PC-9 (cell line): ENCODE results near the gene ATRNL1. TPM values are rescaled to one million over a fixed set of nuclear protein-coding genes. Genes with fewer than 3 reads are reported as not detected.

Experiments
- BruUV-seq: library from RNA; stranded (reverse); fragments of 400-500 nt; replicated peaks from 2 replicates; lab custom pipeline; 2021; lab: Mats Ljungman, UMichigan
- CTCF ChIA-PET: fragments of 300-600 bp; sonication (Branson Sonifier 250); formaldehyde crosslinking; loops from one replicate; lab custom pipeline; 2022; ENCODE audit warnings: antibody characterized with exemption; lab: Charles Lee
- POLR2A ChIA-PET: fragments of 300-600 bp; sonication (Branson Sonifier 250); formaldehyde crosslinking; loops from one replicate; lab custom pipeline; 2022; ENCODE audit warnings: antibody characterized with exemption; ENCODE audit not compliant: unreplicated experiment; lab: Charles Lee
- DNase-seq, 2 experiments: peaks; one replicate each; pipeline versions ENCODE4 v3.0.0 to v3.0.0-alpha.2; 2015 to 2022; ENCODE audit warnings: mixed read lengths in 1 of 2
- H2AFZ ChIP-seq: fragments of 200-600 bp; sonication (generic); 2 replicates; pipeline ENCODE4 v1.8.1; 2017; ENCODE audit warnings: antibody characterized with exemption
- H3F3A ChIP-seq: fragments of 200-600 bp; sonication (generic); 2 replicates; pipeline ENCODE4 v1.8.1; 2017; ENCODE audit warnings: antibody characterized with exemption, mild to moderate bottlenecking, low read depth; ENCODE audit not compliant: insufficient read depth
- H3K27ac ChIP-seq: fragments of 200-600 bp; sonication (generic); 2 replicates; pipeline ENCODE4 v1.6.1; 2016; ENCODE audit warnings: mixed run types
- H3K27me3 ChIP-seq: fragments of 200-600 bp; sonication (generic); 2 replicates; pipeline ENCODE4 v1.6.1; 2016; ENCODE audit warnings: low read depth, mixed run types; ENCODE audit not compliant: insufficient read depth
- H3K36me3 ChIP-seq: fragments of 200-600 bp; sonication (generic); 2 replicates; pipeline ENCODE4 v1.6.1; 2016; ENCODE audit warnings: low read depth, mixed run types
- H3K4me1 ChIP-seq: fragments of 200-600 bp; sonication (generic); replicated peaks from 2 replicates; pipeline ENCODE4 v1.6.1; 2016; ENCODE audit warnings: mixed run types; ENCODE audit not compliant: insufficient read depth
- H3K4me2 ChIP-seq: fragments of 200-600 bp; sonication (generic); 2 replicates; pipeline ENCODE4 v1.6.1; 2017; ENCODE audit warnings: mixed run types
- H3K4me3 ChIP-seq: fragments of 200-600 bp; sonication (generic); 2 replicates; pipeline ENCODE4 v1.6.1; 2016; ENCODE audit warnings: mixed run types
- H3K79me2 ChIP-seq: fragments of 200-600 bp; sonication (generic); 2 replicates; pipeline ENCODE4 v1.6.1; 2017; ENCODE audit warnings: low read depth, mixed run types
- H3K9me2 ChIP-seq: fragments of 200-600 bp; sonication (generic); 2 replicates; pipeline ENCODE4 v1.8.1; 2017; ENCODE audit warnings: mild to moderate bottlenecking; ENCODE audit not compliant: insufficient read depth
- H3K9me3 ChIP-seq: fragments of 200-600 bp; sonication (generic); 2 replicates; pipeline ENCODE4 v1.8.1; 2016; ENCODE audit warnings: low read depth; ENCODE audit not compliant: insufficient read depth
- H4K20me1 ChIP-seq: fragments of 200-600 bp; sonication (generic); 2 replicates; pipeline ENCODE4 v1.8.1; 2017; ENCODE audit not compliant: insufficient read depth
- EZH2 ChIP-seq: fragments of 200-600 bp; sonication (generic); IDR thresholded peaks from 2 replicates; pipeline ENCODE4 v1.8.0; 2017; ENCODE audit warnings: antibody characterized with exemption, low read depth
- intact Hi-C: fragments of 100-400 bp; cut with micrococcal nuclease; formaldehyde crosslinking; loops from one replicate; pipeline ENCODE4 v1.10.0; 2022; ENCODE audit not compliant: unreplicated experiment
- total RNA-seq: library from RNA; stranded (reverse); gene quantifications from 2 replicates; pipeline ENCODE4 v1.2.3, GENCODE V29; 2021
- TF ChIP-seq, protein P1 (sequence below): fragments of 200-600 bp; sonication (generic); conservative IDR thresholded peaks from 2 replicates; pipeline ENCODE4 v1.6.1; 2017; ENCODE audit warnings: mixed run types, antibody characterized with exemption, mild to moderate bottlenecking, moderate library complexity

Gene ATRNL1
- total RNA-seq, 1 experiment from 2014 or later: not detected

DNA sequence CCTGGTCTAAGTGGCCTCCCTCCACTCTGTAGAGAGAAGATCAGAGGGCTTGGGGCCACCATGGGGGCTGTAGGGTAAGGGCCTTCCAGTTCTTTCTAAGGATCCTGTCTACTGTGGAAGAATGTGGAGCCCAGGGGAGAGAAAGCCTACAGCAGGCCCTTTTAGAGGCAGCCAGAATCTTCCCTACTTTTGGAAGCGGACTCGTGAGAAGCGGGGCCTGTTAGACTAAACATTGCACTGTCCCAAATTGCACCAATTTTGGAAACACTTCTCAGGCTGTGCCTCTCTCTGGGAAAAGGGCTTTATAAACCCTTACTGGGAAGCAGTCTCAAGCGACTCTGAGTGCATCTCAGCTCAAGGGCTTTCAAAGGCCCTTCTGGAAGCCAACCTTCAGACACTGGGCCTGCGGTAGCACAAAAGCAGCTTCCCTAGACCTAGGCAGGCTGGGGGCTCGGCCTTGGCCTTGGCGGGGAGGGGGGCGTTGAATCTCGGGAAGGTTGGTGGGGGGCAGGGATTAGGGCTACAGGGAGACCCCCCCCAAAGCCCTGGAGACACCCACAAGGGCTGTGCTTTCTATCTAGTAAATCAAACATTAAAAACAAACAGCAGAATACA, 881.8 kb downstream of the ATRNL1 start:
- BruUV-seq: no TSS peak
- CTCF ChIA-PET: no interaction called here

DNA sequence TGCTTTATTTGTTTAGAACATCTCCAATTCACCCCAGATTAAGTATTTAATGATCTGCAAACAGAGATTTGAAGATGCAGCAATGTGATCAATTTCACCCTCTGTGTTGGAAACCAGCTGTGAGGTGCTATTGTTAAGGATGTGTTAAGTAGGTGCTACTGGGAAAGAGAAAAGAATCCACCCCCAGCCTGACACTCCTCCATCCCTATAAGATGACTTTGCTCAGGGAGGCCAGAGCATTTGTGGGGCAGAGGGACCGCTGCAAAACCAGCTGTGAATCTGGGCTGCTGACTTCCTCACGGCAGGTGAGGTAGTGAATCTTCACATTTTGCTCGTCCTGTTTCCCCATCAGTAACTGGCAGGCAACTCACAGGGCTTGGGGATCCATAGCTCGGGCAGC, 882.3 kb downstream of the ATRNL1 start:
- H3F3A ChIP-seq: no peaks in the 10 kb centered on the region
- H2AFZ ChIP-seq: no peak overlapping the region
- H3K27ac ChIP-seq: no peak overlapping the region
- CTCF ChIA-PET: no interaction called here
- H3K4me2 ChIP-seq: no peak overlapping the region
- no peak overlapping the region for H3K4me3 ChIP-seq
- TF ChIP-seq, protein P1, sequence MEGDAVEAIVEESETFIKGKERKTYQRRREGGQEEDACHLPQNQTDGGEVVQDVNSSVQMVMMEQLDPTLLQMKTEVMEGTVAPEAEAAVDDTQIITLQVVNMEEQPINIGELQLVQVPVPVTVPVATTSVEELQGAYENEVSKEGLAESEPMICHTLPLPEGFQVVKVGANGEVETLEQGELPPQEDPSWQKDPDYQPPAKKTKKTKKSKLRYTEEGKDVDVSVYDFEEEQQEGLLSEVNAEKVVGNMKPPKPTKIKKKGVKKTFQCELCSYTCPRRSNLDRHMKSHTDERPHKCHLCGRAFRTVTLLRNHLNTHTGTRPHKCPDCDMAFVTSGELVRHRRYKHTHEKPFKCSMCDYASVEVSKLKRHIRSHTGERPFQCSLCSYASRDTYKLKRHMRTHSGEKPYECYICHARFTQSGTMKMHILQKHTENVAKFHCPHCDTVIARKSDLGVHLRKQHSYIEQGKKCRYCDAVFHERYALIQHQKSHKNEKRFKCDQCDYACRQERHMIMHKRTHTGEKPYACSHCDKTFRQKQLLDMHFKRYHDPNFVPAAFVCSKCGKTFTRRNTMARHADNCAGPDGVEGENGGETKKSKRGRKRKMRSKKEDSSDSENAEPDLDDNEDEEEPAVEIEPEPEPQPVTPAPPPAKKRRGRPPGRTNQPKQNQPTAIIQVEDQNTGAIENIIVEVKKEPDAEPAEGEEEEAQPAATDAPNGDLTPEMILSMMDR: no peak
- no peak for TF ChIP-seq EZH2
- intact Hi-C loops: no loop called here
- H3K79me2 ChIP-seq: no peaks in the 10 kb centered on the region
- no peak for DNase-seq
- no peaks in the 10 kb centered on the region for H4K20me1 ChIP-seq
- H3K36me3 ChIP-seq: no peaks in the 10 kb centered on the region
- POLR2A ChIA-PET: no interaction called here
- H3K27me3 ChIP-seq: peaks cover 13% of the 10 kb centered on the region; the same call in 1 of the 2 replicates
- no peaks in the 10 kb centered on the region for H3K9me3 ChIP-seq
- no peaks in the 10 kb centered on the region for H3K9me2 ChIP-seq
- no peaks in the 10 kb centered on the region for H3K4me1 ChIP-seq
- BruUV-seq: no TSS peak

More for the DNA sequence above, 881.8 kb downstream of the ATRNL1 start:
- Histone ChIP-seq H3K27ac (no peak overlapping the region), H3F3A (no peaks in the 10 kb centered on the region), H3K27me3 (peaks cover 15% of the 10 kb centered on the region; the same call in 1 of the 2 replicates), H3K4me3 (no peak overlapping the region), H2AFZ (no peak overlapping the region), H3K9me3 (no peaks in the 10 kb centered on the region), H4K20me1 (no peaks in the 10 kb centered on the region), H3K79me2 (no peaks in the 10 kb centered on the region), H3K36me3 (no peaks in the 10 kb centered on the region), H3K4me2 (no peak overlapping the region), H3K9me2 (no peaks in the 10 kb centered on the region), H3K4me1 (no peaks in the 10 kb centered on the region)
- DNase-seq: no peak
- POLR2A ChIA-PET: no interaction called here
- TF ChIP-seq EZH2: no peak
- TF ChIP-seq, protein P1: no peak
- intact Hi-C loops: no loop called here

DNA sequence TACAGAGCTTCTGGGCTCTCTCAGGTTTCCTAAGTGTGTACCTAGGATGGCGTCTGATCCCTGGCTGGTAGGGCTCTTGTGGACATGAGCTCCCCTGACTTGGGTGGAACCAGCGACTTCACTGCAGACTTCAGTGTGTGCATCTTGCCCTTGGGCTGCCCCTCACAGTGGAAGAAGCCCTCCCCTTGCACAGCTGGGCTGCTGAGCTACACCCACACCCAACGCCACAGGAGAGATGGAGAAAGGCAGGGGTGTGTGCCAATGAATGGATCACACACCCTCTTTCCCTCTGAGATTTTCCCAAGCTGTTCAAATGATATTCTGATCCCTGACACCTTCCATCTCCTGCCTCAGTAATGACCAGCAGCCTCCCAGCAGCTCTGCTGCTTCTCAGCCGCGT, 883.2 kb downstream of the ATRNL1 start:
- BruUV-seq: no TSS peak
- no peak for DNase-seq
- ChIA-PET CTCF (no interaction called here), POLR2A (no interaction called here)
- intact Hi-C loops: no loop called here
- Histone ChIP-seq H3K4me3 (no peak overlapping the region), H3K9me3 (no peaks in the 10 kb centered on the region), H2AFZ (no peak overlapping the region), H3K79me2 (no peaks in the 10 kb centered on the region), H4K20me1 (no peaks in the 10 kb centered on the region), H3K4me2 (no peak overlapping the region), H3F3A (no peaks in the 10 kb centered on the region), H3K36me3 (no peaks in the 10 kb centered on the region), H3K27ac (no peak overlapping the region), H3K4me1 (no peaks in the 10 kb centered on the region), H3K27me3 (peaks cover 13% of the 10 kb centered on the region; the same call in 1 of the 2 replicates), H3K9me2 (no peaks in the 10 kb centered on the region)
- no peak for TF ChIP-seq EZH2
- TF ChIP-seq, protein P1: no peak
